ENCODE results near the gene RHBDD2.

GRCh38 chr7:75830978-75831377 is 47.9 kb upstream of the RHBDD2 start:
- no peak for TF ChIP-seq CTCF (IDR thresholded peaks at IDR 0.05; ENCODE audit: poor library complexity, severe bottlenecking)
- TF ChIP-seq RAD21 (conservative IDR thresholded peaks at IDR 0.05): no peak
- no peak for TF ChIP-seq REST (IDR thresholded peaks at IDR 0.05; ENCODE audit: borderline replicate concordance)
- no peak for TF ChIP-seq EP300 (conservative IDR thresholded peaks at IDR 0.05; ENCODE audit: poor library complexity, severe bottlenecking)
